ENCODE data around the gene NFIX. TPM values are rescaled to one million over a fixed set of nuclear protein-coding genes. Genes with fewer than 3 reads are reported as not detected.

Gene NFIX
- total and polyA plus RNA-seq, 2 of the 13 experiments (the other 11 are each of a cell fraction or from before 2014, with no cell fraction given) = 3.4 to 5.4 TPM

DNA sequence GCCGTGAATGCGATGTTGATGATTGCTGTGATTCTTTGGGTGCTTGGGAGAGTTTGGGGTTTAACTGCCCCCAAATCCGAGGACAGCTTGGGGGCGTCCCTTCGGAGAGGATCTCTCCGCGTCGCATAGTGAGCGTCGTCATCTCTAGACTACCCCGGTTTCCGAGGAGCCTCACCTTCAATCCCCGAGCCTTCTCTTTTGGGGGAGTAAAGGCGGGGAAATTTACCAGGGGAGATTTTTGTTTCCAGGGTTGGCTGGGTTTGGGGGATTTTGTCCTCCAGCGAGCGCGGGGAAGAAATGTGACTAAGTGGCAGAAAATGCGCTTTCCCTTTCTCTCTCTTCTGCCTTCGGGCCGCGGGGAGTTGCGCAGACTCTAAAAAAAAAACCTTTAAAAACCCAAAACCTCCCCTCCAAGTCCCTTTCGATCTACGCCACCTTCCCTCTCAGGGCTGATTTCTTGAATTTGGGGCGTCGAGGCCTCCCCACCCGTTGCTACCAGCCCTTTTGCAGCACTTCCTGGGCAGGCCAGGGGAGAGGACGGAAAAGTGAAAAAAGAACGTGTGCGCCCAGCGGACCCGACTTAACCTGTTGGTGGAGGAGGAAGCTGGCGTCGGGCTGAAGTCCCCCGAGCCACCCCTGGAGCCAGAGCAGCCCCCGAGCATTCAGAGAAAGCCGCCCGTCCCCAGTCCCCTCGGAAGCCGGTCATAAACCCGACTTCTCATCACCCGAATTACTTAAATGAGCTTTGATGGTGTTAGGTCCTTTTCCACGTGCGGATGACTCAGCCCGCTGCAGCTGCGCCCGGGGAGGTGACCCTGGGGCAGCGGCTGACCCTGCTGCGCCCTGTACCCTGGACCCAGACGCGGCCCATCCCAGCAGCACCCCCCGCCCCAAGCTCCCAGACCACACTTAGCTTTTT, 17.7 kb downstream of the NFIX start (continued):
- TF ChIP-seq ZNF550 (CRISPR knock-in tag; IDR thresholded peaks at IDR 0.05; ENCODE audit: borderline replicate concordance) (no peak), ZNF761 (CRISPR knock-in tag; conservative IDR thresholded peaks at IDR 0.05) (no peak), HNRNPL (IDR thresholded peaks at IDR 0.05; ENCODE audit: low read depth, low read length) (peak; percentile 73; the same call in 1 of the 2 replicates), ZNF788 (CRISPR knock-in tag; IDR thresholded peaks at IDR 0.05; ENCODE audit: borderline replicate concordance) (peak; percentile 65; the same call in 1 of the 2 replicates), ZNF205 (CRISPR knock-in tag; IDR thresholded peaks at IDR 0.05) (no peak), RFX1 (IDR thresholded peaks at IDR 0.05) (no peak), ZNF776 (CRISPR knock-in tag; IDR thresholded peaks at IDR 0.05) (no peak), HHEX (CRISPR knock-in tag; IDR thresholded peaks at IDR 0.05) (no peak), CENPX (CRISPR knock-in tag; IDR thresholded peaks at IDR 0.05) (no peak), ZNF552 (CRISPR knock-in tag; IDR thresholded peaks at IDR 0.05; ENCODE audit: borderline replicate concordance) (no peak), ZNF160 (CRISPR knock-in tag; IDR thresholded peaks at IDR 0.05) (0 out of 2 replicates have a peak, but pooled peaks have one; percentile 51), SNAI1 (CRISPR knock-in tag; IDR thresholded peaks at IDR 0.05; ENCODE audit: borderline replicate concordance) (no peak), MTF1 (CRISPR knock-in tag; IDR thresholded peaks at IDR 0.05) (no peak), ZNF569 (CRISPR knock-in tag; IDR thresholded peaks at IDR 0.05; ENCODE audit: borderline replicate concordance) (no peak), JDP2 (CRISPR knock-in tag; IDR thresholded peaks at IDR 0.05; ENCODE audit: borderline replicate concordance) (no peak), NCOR1 (IDR thresholded peaks at IDR 0.05; ENCODE audit: borderline replicate concordance, low read length) (0 out of 2 replicates have a peak, but pooled peaks have one; percentile 81)
- TF ChIP-seq, protein P1, sequence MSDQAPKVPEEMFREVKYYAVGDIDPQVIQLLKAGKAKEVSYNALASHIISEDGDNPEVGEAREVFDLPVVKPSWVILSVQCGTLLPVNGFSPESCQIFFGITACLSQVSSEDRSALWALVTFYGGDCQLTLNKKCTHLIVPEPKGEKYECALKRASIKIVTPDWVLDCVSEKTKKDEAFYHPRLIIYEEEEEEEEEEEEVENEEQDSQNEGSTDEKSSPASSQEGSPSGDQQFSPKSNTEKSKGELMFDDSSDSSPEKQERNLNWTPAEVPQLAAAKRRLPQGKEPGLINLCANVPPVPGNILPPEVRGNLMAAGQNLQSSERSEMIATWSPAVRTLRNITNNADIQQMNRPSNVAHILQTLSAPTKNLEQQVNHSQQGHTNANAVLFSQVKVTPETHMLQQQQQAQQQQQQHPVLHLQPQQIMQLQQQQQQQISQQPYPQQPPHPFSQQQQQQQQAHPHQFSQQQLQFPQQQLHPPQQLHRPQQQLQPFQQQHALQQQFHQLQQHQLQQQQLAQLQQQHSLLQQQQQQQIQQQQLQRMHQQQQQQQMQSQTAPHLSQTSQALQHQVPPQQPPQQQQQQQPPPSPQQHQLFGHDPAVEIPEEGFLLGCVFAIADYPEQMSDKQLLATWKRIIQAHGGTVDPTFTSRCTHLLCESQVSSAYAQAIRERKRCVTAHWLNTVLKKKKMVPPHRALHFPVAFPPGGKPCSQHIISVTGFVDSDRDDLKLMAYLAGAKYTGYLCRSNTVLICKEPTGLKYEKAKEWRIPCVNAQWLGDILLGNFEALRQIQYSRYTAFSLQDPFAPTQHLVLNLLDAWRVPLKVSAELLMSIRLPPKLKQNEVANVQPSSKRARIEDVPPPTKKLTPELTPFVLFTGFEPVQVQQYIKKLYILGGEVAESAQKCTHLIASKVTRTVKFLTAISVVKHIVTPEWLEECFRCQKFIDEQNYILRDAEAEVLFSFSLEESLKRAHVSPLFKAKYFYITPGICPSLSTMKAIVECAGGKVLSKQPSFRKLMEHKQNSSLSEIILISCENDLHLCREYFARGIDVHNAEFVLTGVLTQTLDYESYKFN (CRISPR knock-in tag; conservative IDR thresholded peaks at IDR 0.05) = peak; percentile 85
- TF ChIP-seq, protein P2, sequence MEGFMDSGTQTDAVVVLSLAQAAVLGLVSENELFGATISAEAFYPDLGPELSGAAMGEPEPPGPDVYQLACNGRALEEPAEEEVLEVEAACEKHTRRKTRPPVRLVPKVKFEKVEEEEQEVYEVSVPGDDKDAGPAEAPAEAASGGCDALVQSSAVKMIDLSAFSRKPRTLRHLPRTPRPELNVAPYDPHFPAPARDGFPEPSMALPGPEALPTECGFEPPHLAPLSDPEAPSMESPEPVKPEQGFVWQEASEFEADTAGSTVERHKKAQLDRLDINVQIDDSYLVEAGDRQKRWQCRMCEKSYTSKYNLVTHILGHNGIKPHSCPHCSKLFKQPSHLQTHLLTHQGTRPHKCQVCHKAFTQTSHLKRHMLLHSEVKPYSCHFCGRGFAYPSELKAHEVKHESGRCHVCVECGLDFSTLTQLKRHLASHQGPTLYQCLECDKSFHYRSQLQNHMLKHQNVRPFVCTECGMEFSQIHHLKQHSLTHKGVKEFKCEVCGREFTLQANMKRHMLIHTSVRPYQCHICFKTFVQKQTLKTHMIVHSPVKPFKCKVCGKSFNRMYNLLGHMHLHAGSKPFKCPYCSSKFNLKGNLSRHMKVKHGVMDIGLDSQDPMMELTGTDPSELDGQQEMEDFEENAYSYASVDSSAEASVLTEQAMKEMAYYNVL (CRISPR knock-in tag; IDR thresholded peaks at IDR 0.05; ENCODE audit: borderline replicate concordance) = peak; percentile 62; the same call in 1 of the 2 replicates
- TF ChIP-seq, protein P3, sequence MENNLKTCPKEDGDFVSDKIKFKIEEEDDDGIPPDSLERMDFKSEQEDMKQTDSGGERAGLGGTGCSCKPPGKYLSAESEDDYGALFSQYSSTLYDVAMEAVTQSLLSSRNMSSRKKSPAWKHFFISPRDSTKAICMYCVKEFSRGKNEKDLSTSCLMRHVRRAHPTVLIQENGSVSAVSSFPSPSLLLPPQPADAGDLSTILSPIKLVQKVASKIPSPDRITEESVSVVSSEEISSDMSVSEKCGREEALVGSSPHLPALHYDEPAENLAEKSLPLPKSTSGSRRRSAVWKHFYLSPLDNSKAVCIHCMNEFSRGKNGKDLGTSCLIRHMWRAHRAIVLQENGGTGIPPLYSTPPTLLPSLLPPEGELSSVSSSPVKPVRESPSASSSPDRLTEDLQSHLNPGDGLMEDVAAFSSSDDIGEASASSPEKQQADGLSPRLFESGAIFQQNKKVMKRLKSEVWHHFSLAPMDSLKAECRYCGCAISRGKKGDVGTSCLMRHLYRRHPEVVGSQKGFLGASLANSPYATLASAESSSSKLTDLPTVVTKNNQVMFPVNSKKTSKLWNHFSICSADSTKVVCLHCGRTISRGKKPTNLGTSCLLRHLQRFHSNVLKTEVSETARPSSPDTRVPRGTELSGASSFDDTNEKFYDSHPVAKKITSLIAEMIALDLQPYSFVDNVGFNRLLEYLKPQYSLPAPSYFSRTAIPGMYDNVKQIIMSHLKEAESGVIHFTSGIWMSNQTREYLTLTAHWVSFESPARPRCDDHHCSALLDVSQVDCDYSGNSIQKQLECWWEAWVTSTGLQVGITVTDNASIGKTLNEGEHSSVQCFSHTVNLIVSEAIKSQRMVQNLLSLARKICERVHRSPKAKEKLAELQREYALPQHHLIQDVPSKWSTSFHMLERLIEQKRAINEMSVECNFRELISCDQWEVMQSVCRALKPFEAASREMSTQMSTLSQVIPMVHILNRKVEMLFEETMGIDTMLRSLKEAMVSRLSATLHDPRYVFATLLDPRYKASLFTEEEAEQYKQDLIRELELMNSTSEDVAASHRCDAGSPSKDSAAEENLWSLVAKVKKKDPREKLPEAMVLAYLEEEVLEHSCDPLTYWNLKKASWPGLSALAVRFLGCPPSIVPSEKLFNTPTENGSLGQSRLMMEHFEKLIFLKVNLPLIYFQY (CRISPR knock-in tag; IDR thresholded peaks at IDR 0.05; ENCODE audit: borderline replicate concordance) = peak; percentile 84; the same call in 1 of the 2 replicates
